ENCODE measurements around the gene HNF1B.

GRCh38 chr17:37725021-37725595, 19.8 kb downstream of the HNF1B start:
- TF ChIP-seq CTCF (IDR thresholded peaks at IDR 0.05; ENCODE audit: low read length) (no peak), EZH2phosphoT487 (IDR thresholded peaks at IDR 0.05; ENCODE audit: low read length) (no peak), EZH2 (optimal IDR thresholded peaks at IDR 0.05; ENCODE audit: low read depth, low read length) (no peak)
